HG02973 (cell line): Measurements from ENCODE around the gene ORMDL3.
"Not testable (repeated sequence)": the region's sequence is repeated elsewhere in the genome, so short reads cannot be mapped to it uniquely, and the experiment has no call there.

Source experiments
- ATAC-seq: cut with Tn5 transposase; IDR thresholded peaks from one replicate; pipeline ENCODE4 v1.9.1; 2021; ENCODE audit warnings: moderate library complexity; ENCODE audit not compliant: unreplicated experiment

ORMDL3 gene

DNA sequence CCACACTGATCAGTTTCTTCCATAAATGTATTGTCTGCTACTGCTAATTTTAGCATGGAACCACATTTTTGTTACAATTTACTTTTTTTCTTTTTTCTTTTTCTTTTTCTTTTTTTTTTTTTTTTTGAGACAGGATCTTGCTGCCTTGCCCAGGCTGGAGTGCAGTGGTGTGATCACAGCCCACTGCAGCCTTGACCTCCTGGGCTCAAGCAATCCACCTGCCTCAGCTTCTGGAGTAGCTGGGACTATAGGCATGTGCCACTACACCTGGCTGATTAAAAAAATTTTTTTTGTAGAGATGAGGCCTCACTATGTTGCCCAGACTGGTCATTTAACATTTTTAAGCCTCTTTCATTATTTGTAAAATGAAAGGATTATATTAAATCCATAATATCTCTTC is 40.3 kb downstream of the ORMDL3 start:
- ATAC-seq: no peak

DNA sequence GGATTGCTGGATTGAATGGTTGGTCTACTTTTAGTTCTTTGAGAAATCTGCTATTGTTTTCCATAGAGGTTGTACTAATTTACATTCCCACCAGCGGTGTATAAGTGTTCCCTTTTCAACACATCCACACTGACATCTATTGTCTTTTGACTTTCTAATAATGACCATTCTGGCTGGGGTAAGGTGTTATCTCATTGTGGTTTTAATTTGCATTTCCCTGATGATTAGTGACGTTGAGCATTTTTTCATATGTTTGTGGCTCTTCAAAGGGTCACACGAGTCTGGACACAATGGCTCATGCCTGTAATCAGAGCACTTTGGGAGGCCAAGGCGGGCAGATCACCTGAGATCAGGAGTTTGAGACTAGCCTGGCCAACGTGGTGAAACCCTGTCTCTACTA is 41.3 kb downstream of the ORMDL3 start:
- not testable (repeated sequence) for ATAC-seq

DNA sequence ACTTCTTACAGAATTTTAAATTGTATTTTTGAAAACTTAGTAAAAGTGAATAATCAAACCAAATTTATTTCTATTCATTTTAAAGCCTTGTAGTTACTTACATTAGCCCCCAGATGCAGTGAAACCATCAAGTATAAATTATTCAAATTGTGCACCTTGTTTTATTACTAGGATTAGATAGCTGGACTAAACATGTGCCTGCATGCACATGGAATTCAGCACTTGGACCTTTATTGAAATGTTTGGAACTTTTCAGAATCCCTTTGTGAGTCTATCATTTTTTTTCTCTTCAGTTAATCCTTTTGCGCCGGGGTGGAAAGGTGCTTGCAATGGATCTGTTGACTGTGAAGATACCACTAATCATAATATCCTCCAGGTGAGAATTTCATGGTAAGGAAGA is 54.6 kb downstream of the ORMDL3 start:
- no peak for ATAC-seq

DNA sequence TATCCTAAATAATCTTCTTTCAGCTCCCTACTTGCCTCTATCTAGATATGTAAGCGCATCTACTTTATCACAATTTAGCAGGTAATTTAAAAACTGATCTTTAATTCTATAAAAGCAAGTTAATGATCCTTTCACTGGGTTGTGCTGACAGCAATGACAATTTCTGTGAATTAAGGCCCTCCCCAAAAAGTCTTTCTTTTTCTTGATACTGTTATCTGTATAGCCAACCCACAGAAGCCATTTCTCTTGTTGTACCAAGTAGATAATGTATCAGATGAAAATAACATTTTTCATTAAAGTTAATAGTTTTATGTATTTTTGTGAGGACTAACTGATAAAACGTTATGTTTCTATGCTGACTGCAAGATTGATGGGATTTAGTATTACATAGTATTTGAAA is 55.6 kb downstream of the ORMDL3 start:
- no peak for ATAC-seq
